Measurements from ENCODE around the gene CRYZ.
"Not testable (repeated sequence)": the region's sequence is repeated elsewhere in the genome, so short reads cannot be mapped to it uniquely, and the experiment has no call there.

The CRYZ gene

DNA sequence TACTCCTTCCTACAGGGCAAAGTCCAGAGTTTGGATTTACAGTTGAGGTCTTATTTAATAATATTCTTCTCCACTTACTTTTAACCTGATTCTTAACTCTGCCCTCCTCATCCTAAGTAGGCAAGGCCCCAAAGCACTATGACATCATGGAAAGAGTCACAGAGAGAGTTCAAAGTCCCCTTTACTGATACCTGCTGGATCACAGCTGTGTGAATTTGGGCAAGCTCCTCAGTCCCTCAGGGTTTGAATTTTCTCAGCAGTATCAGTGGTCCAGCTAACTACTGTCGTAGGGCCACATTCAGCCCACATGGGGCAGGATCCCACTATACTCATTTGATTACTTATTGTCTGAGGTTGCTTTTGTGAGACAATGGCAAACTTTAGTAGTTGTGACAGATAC is 16.1 kb upstream of the CRYZ start:
- Histone ChIP-seq H3K4me1 (no peaks in the 10 kb centered on the region), H3K9me3 (no peaks in the 10 kb centered on the region), H3K36me3 (replicated peaks) (peaks cover 33% of the 10 kb centered on the region), H3K27me3 (ENCODE audit: low read depth) (no peaks in the 10 kb centered on the region), H3K4me3 (no peak overlapping the region)
- in situ Hi-C loops (cut with MboI; ENCODE audit: low sequenced_read_pairs): no loop called here
- no peak for DNase-seq (ENCODE audit: low spot score in 2 of 2)

DNA sequence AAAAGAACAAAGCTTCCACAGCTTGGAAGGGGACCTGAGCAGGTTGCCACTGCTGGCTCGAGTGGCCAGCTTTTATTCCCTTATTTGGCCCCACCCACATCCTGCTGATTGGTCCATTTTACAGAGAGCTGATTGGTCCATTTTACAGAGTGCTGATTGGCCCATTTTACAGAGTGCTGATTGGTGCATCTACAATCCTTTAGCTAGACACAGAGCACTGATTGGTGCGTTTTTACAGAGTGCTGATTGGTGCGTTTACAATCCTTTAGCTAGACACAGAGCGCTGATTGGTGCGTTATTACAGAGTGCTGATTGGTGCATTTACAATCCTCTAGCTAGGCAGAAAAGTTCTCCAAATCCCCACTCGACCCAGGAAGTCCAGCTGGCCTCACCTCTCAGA is 12.4 kb upstream of the CRYZ start:
- H3K4me3 ChIP-seq; H3K9me3 ChIP-seq; DNase-seq (ENCODE audit: low spot score in 2 of 2); in situ Hi-C loops (cut with MboI; ENCODE audit: low sequenced_read_pairs); H3K27me3 ChIP-seq (ENCODE audit: low read depth); H3K4me1 ChIP-seq: not testable (repeated sequence)
- peaks cover 21% of the 10 kb centered on the region for H3K36me3 ChIP-seq (replicated peaks)

DNA sequence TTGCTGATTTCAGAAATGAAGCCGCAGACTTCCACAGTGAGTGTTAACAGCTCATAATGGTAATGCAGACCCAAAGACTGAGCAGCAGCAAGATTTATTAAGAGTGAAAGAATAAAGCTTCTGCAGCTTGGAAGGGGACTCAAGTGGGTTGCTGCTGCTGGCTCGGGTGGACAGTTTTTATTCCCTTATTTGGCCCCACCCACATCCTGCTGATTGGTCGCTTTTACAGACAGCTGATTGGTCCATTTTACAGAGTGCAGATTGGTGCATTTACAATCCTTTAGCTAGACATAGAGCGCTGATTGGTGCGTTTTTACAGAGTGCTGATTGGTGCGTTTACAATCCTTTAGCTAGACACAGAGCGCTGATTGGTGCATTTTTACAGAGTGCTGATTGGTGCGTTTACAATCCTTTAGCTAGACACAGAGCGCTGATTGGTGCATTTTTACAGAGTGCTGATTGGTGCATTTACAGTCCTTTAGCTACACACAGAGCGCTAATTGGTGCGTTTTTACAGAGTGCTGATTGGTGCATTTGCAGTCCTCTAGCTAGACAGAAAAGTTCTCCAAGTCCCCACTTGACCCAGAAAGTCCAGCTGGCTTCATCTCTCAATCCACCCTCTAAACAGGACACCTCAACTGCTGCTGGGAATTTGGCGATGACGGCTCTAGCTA is 7.6 kb upstream of the CRYZ start:
- H3K4me1 ChIP-seq; DNase-seq (ENCODE audit: low spot score in 2 of 2); H3K27me3 ChIP-seq (ENCODE audit: low read depth); H3K4me3 ChIP-seq; in situ Hi-C loops (cut with MboI; ENCODE audit: low sequenced_read_pairs); H3K9me3 ChIP-seq: not testable (repeated sequence)
- H3K36me3 ChIP-seq (replicated peaks): peaks cover 36% of the 10 kb centered on the region

DNA sequence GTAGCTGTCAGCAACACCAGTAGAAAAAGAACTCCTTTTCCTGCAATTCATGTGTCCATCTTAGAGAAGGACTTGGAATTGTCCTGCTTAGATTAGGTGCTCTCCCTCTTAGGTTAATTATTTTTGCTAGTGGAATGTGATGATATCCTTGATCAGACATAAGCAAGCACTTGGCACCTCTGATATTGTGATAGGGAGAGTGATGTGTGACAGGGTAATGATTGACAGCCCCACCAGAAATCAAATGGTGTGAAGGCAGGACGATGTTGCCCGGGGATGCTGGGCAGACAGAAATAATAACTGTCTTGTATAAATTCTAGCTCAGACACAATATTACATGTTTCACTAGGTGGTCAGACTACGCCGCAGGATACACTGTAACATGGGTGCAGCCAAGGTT is 4.5 kb upstream of the CRYZ start:
- H3K27me3 ChIP-seq (ENCODE audit: low read depth): no peaks in the 10 kb centered on the region
- peaks cover 30% of the 10 kb centered on the region for H3K36me3 ChIP-seq (replicated peaks)
- in situ Hi-C loops (cut with MboI; ENCODE audit: low sequenced_read_pairs): no loop called here
- H3K9me3 ChIP-seq: no peaks in the 10 kb centered on the region
- peaks cover 10% of the 10 kb centered on the region for H3K4me1 ChIP-seq
- no peak overlapping the region for H3K4me3 ChIP-seq
- DNase-seq (ENCODE audit: low spot score in 2 of 2): no peak

DNA sequence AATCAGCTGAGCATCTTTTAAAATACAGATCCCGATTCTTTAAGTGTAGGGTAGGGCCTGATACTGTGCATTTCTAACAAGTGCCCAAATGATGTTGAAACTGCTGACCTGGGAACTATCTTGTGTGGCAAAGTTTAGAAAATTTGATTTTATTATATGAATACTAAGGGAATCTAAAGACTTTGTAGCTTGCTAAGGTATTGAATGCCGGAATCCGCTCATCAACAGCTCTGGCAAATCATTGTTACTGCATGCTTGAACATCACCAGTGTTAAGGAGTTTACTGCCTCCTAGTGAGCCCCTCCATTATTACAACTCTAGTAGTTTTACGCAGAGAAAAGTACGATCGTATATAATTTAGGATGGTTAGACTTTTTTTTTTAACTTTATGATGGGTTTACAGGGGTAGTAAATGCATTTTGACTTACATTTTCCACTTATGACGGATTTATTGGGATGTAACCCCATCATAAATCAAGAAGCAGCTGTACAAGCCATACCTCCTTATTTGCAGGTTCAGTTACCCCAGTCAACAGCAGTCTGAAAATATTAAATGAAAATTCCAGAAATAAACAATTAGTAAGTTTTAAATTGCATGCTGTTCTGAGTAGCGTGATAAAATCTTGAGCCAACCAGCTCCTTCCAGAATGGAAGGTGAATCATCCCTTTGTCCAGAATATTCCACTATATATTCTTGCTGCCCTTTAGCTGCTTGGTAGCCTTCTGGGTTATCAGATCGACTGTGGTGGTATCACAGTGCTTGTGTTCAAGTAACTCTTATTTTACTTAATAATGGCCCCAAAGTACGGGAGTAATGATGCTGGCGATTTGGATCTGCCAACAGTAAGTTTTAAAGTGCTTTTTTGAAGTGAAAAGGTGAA is 994 bp upstream of the CRYZ start:
- peak overlapping the region; percentile 63 for H3K4me3 ChIP-seq
- in situ Hi-C loops (cut with MboI; ENCODE audit: low sequenced_read_pairs): no loop called here
- peaks cover 20% of the 10 kb centered on the region for H3K36me3 ChIP-seq (replicated peaks)
- H3K4me1 ChIP-seq: peaks cover 10% of the 10 kb centered on the region
- peak; percentile 58 to 78 for DNase-seq (ENCODE audit: low spot score in 2 of 2)
- H3K9me3 ChIP-seq: no peaks in the 10 kb centered on the region
- no peaks in the 10 kb centered on the region for H3K27me3 ChIP-seq (ENCODE audit: low read depth)

DNA sequence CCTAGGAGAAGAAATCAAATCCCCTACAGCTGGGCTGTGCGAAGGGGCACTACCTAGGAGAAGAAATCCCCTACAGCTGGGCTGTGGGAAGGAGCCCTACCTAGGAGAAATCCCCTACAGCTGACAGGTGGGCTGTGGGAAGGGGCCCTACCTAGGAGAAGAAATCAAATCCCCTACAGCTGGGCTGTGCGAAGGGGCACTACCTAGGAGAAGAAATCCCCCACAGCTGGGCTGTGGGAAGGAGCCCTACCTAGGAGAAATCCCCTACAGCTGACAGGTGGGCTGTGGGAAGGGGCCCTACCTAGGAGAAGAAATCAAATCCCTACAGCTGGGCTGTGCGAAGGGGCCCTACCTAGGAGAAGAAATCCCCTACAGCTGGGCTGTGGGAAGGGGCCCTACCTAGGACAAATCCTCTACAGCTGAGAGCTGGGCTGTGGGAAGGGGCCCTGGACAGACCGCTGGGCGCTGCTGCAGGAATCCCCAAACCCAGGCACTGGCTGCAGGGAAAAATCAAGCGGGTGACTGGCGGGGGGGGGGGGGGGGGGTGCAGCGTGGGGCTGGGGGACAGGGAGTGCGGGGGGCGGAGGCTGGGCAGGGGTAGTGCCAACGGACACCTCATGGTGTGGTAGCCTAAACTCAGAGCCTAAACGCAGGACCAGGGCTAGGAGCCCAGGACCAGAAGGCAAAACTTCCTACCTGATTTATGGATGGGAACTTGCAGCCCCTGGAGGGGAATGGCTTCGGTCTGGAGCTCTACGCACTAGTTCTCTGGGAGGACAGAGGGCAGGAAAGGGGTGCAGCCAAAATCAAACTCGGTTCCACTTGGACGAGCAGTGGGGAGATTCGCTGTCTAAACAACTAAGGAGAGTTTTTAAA is 541 bp downstream of the CRYZ start:
- peak overlapping the region; percentile 63 for H3K4me3 ChIP-seq
- H3K9me3 ChIP-seq; in situ Hi-C loops (cut with MboI; ENCODE audit: low sequenced_read_pairs); DNase-seq (ENCODE audit: low spot score in 2 of 2); H3K27me3 ChIP-seq (ENCODE audit: low read depth); H3K36me3 ChIP-seq (replicated peaks); H3K4me1 ChIP-seq: not testable (repeated sequence)

DNA sequence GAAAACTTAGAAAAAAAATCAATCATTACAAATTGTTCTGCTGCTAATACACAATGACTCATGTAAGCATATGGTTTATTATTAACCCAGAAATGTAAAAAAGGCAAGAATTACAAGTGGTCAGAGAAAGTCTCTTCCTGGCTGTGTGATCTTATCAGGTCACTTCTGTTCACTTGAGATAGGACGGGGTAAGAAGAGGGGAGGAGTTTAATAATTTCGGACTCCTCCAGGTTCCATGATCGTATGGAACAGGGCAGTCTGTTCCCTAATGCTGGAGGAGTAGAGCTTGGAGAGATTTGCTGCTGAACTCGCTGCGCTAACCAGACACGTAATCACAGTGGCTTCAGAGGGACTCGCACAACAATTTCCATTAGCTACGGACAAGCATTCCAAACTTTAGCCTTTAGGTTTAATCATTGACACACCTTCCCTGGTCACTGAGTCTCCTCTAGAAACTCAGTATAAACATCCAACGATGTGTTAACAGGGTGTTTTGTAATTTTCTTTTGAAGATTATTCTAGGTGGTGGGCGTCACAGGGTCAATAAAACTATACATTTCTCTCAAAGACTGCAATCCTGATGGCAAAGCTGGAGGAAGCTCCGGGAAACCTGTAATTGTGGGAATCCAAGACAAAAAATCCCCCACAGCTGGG is 1.3 kb downstream of the CRYZ start:
- Histone ChIP-seq H3K4me1 (peaks cover 10% of the 10 kb centered on the region), H3K4me3 (no peak overlapping the region), H3K27me3 (ENCODE audit: low read depth) (no peaks in the 10 kb centered on the region), H3K9me3 (no peaks in the 10 kb centered on the region), H3K36me3 (replicated peaks) (peaks cover 2% of the 10 kb centered on the region)
- no peak for DNase-seq (ENCODE audit: low spot score in 2 of 2)
- in situ Hi-C loops (cut with MboI; ENCODE audit: low sequenced_read_pairs): no loop called here

DNA sequence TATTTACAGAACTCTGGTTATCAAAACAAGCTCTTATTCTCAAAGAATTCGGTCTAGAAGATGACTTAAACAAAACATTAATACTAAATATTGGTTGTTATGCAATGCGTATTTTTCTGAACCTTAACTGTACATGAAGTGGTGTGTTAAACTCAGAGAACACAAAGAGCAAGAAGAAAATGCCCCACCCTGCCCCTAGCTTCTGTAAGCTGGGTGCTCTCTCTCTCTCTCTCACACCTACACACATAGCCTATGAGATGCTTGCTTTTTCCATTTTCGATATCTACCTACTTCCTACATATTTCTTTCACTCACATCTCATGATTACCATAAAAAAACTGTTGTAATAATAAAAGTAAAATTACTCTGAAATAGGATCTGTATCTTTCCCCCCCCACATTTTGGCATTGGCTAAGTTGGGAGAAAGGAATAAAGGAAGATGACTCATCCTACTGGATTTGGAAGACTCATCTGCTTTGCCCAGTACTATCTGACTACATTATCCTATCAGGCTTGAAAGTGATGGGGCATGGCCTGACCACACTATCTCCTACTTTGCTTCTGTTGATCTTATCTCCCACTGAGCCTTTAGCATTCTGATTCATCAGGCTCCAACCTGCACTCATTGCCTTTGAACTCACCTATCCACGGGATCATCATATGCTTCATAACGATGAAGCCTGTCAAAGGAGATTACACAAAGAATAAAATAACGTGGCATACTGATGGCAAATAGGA is 2.9 kb downstream of the CRYZ start:
- Histone ChIP-seq H3K36me3 (replicated peaks) (no peaks in the 10 kb centered on the region), H3K4me3 (no peak overlapping the region), H3K4me1 (peaks cover 8% of the 10 kb centered on the region), H3K9me3 (no peaks in the 10 kb centered on the region), H3K27me3 (ENCODE audit: low read depth) (no peaks in the 10 kb centered on the region)
- in situ Hi-C loops (cut with MboI; ENCODE audit: low sequenced_read_pairs): no loop called here
- no peak for DNase-seq (ENCODE audit: low spot score in 2 of 2)

DNA sequence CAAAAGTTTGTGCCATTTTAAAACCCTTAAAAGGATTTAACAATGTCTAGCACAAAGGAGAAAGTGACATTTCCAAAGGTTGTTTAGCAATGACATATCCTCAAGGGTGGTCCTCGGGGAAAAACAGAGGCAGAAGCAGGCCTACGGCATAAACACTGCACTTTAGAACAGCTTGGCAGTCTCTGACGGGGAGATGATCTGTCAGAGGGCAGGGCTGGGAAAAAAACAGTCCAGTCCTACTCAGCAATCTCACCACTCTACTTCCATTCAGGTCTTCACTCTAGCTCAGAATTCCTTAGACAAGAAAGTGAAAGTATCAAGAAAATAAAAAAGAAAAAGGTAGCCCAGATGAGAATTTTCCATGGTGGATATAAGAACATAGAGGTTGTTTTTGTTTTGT is 4.1 kb downstream of the CRYZ start:
- H3K27me3 ChIP-seq (ENCODE audit: low read depth): no peaks in the 10 kb centered on the region
- H3K4me1 ChIP-seq: no peaks in the 10 kb centered on the region; the same call in none of the 2 replicates
- H3K4me3 ChIP-seq: no peak overlapping the region
- no peaks in the 10 kb centered on the region for H3K36me3 ChIP-seq (replicated peaks)
- in situ Hi-C loops (cut with MboI; ENCODE audit: low sequenced_read_pairs): no loop called here
- no peak for DNase-seq (ENCODE audit: low spot score in 2 of 2)
- H3K9me3 ChIP-seq: no peaks in the 10 kb centered on the region

DNA sequence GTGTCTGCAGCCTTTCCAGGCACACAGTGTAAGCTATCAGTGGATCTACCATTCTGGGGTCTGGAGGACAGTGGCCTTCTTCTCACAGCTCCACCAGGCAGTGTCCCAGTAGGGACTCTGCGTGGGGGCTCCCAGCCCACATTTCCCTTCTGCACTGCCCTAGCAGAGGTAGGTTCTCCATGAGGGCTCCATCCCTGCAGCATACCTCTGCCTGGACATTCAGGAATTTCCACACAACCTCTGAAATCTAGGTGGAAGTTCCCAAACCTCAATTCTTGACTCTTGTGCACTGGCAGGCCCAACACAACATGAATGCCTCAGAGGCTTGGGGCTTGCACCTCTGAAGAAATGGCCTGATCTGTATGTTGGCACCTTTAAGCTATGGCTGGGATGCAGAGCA is 6.8 kb downstream of the CRYZ start:
- no peaks in the 10 kb centered on the region for H3K9me3 ChIP-seq
- H3K36me3 ChIP-seq (replicated peaks): peaks cover 7% of the 10 kb centered on the region; the same call in 1 of the 2 replicates
- no peaks in the 10 kb centered on the region for H3K27me3 ChIP-seq (ENCODE audit: low read depth)
- no peaks in the 10 kb centered on the region; the same call in none of the 2 replicates for H3K4me1 ChIP-seq
- in situ Hi-C loops (cut with MboI; ENCODE audit: low sequenced_read_pairs): no loop called here
- DNase-seq (ENCODE audit: low spot score in 2 of 2): no peak
- H3K4me3 ChIP-seq: no peak overlapping the region

DNA sequence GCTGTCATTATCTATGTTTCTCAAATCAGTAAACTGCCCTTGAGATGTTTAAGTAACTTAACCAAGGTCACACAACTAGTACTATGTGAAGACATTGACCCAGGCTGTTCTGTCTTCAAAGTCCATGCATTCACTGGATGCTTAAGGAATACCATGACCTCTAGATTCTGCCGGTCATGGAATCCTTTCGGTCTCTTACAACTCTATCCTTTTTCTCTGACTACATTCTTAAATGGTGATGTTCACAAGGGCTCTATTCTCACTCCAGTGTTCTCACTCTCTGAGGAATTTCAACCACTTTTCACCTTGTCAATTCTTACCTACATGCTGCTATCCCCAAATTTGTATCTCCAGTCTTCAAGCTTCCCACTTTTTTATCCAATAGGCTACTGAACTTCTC is 15.2 kb downstream of the CRYZ start:
- Histone ChIP-seq H3K9me3 (no peaks in the 10 kb centered on the region), H3K4me3 (no peak overlapping the region), H3K4me1 (peaks cover 16% of the 10 kb centered on the region), H3K36me3 (replicated peaks) (peaks cover 10% of the 10 kb centered on the region), H3K27me3 (ENCODE audit: low read depth) (no peaks in the 10 kb centered on the region)
- in situ Hi-C loops (cut with MboI; ENCODE audit: low sequenced_read_pairs): no loop called here
- DNase-seq (ENCODE audit: low spot score in 2 of 2): no peak

DNA sequence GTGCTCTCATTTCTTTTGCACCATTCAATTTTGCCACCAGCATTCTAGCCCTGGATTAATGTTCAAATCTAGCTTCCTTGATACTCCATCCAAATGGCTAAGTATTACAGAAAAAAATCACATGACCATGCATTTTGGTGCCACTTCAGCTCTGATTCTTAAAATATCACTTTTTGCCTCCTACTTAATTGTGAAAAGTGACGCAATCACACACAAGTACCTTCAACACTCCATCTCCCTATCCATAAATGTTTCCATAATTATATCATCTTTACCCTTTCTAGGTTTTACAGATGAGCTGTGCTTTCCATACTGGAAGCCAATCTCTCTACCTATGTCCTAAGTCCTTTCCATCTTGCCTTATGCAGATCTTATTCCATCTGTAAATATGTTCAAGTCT is 16.0 kb downstream of the CRYZ start:
- in situ Hi-C loops (cut with MboI; ENCODE audit: low sequenced_read_pairs): no loop called here
- peaks cover 10% of the 10 kb centered on the region for H3K36me3 ChIP-seq (replicated peaks)

DNA sequence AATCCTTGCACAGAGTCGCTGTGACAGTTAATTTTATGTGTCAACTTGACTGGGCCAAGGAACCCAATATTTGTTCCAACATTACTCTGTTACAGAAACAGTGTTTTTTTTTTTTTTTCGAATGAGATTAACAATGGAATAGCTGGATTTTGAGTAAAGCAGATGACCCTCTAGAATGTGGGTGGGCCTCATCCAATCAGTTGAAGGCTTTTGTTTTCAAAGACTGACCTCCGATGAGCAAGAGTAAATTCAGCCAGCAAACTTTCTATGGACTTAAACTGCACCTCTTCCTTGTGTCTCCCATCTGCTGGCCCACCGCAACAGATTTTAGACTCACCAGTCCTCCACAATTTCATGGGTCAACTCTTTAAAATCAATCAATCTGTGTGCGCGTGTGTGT is 17.0 kb downstream of the CRYZ start:
- Histone ChIP-seq H3K9me3 (no peaks in the 10 kb centered on the region), H3K27me3 (ENCODE audit: low read depth) (no peaks in the 10 kb centered on the region), H3K4me1 (peaks cover 16% of the 10 kb centered on the region), H3K36me3 (replicated peaks) (peaks cover 3% of the 10 kb centered on the region), H3K4me3 (no peak overlapping the region)
- in situ Hi-C loops (cut with MboI; ENCODE audit: low sequenced_read_pairs): no loop called here
- DNase-seq (ENCODE audit: low spot score in 2 of 2): no peak

More for the DNA sequence above, 16.0 kb downstream of the CRYZ start:
- H3K4me1 ChIP-seq: peaks cover 16% of the 10 kb centered on the region
- no peaks in the 10 kb centered on the region for H3K9me3 ChIP-seq
- H3K4me3 ChIP-seq: no peak overlapping the region
- no peak for DNase-seq (ENCODE audit: low spot score in 2 of 2)
- H3K27me3 ChIP-seq (ENCODE audit: low read depth): no peaks in the 10 kb centered on the region

All from HAP-1 (cell line).